SK-N-SH treated with all-trans-retinoic acid at 6 μM for 48 hours (cell line): ENCODE results near the gene TIMP2.

Experiments used
- ATAC-seq: fragments of 200-7000 bp; cut with Tn5 transposase; 3 replicates; pipeline ENCODE4 v1.9.1; 2020; ENCODE audit warnings: mild to moderate bottlenecking, moderate library complexity
- BACH2 ChIP-seq: fragments of 250-450 bp; sonication (Bioruptor Pico); IDR thresholded peaks from 2 replicates; pipeline ENCODE4 v1.9.0; 2021; ENCODE audit warnings: mild to moderate bottlenecking, borderline replicate concordance
- CREB5 ChIP-seq: fragments of 250-450 bp; sonication (Bioruptor Pico); IDR thresholded peaks from 2 replicates; pipeline ENCODE4 v1.5.1; 2020; ENCODE audit warnings: low read depth, mild to moderate bottlenecking, moderate library complexity
- CSDC2 ChIP-seq: fragments of 250-450 bp; sonication (Bioruptor Pico); IDR thresholded peaks from 2 replicates; pipeline ENCODE4 v1.5.0; 2020; ENCODE audit warnings: mild to moderate bottlenecking, moderate library complexity
- CSRNP3 ChIP-seq: fragments of 250-450 bp; sonication (Bioruptor Pico); IDR thresholded peaks from 2 replicates; pipeline ENCODE4 v1.5.1; 2021; ENCODE audit warnings: mild to moderate bottlenecking, moderate library complexity
- GLIS3 ChIP-seq: fragments of 250-450 bp; sonication (Bioruptor Pico); IDR thresholded peaks from 2 replicates; pipeline ENCODE4 v1.5.0; 2020; ENCODE audit warnings: mild to moderate bottlenecking, moderate library complexity
- OSR1 ChIP-seq: fragments of 250-450 bp; sonication (Bioruptor Pico); IDR thresholded peaks from 2 replicates; pipeline ENCODE4 v1.8.0; 2022; ENCODE audit warnings: moderate library complexity, mild to moderate bottlenecking, inconsistent platforms
- PATZ1 ChIP-seq: fragments of 250-450 bp; sonication (Bioruptor Pico); IDR thresholded peaks from 2 replicates; pipeline ENCODE4 v1.8.0; 2020; ENCODE audit warnings: mild to moderate bottlenecking, moderate library complexity, borderline replicate concordance
- POU6F1 ChIP-seq: fragments of 250-450 bp; sonication (Bioruptor Pico); IDR thresholded peaks from 2 replicates; pipeline ENCODE4 v1.8.0; 2021; ENCODE audit warnings: low read depth, mild to moderate bottlenecking, moderate library complexity, borderline replicate concordance
- PPARA ChIP-seq: fragments of 250-450 bp; sonication (Bioruptor Pico); IDR thresholded peaks from 2 replicates; pipeline ENCODE4 v1.5.0; 2020; ENCODE audit warnings: mild to moderate bottlenecking, borderline replicate concordance
- RARB ChIP-seq: fragments of 250-450 bp; sonication (Bioruptor Pico); IDR thresholded peaks from 2 replicates; pipeline ENCODE4 v1.8.0; 2021; ENCODE audit warnings: mild to moderate bottlenecking, moderate library complexity
- SNAI2 ChIP-seq: fragments of 250-450 bp; sonication (Bioruptor Pico); IDR thresholded peaks from 2 replicates; pipeline ENCODE4 v1.5.0; 2020; ENCODE audit warnings: mild to moderate bottlenecking, moderate library complexity
- TCF4 ChIP-seq: fragments of 250-450 bp; sonication (Bioruptor Pico); IDR thresholded peaks from 2 replicates; pipeline ENCODE4 v1.8.0; 2021; ENCODE audit warnings: mild to moderate bottlenecking, moderate library complexity, borderline replicate concordance
- TOX ChIP-seq: fragments of 250-450 bp; sonication (Bioruptor Pico); IDR thresholded peaks from 2 replicates; pipeline ENCODE4 v1.8.0; 2021; ENCODE audit warnings: mild to moderate bottlenecking, moderate library complexity, borderline replicate concordance
- TSHZ2 ChIP-seq: fragments of 250-450 bp; sonication (Bioruptor Pico); IDR thresholded peaks from 2 replicates; pipeline ENCODE4 v1.5.0; 2020; ENCODE audit warnings: mild to moderate bottlenecking, moderate library complexity
- ZC3H10 ChIP-seq: fragments of 250-450 bp; sonication (Bioruptor Pico); IDR thresholded peaks from 2 replicates; pipeline ENCODE4 v1.5.1; 2021; ENCODE audit warnings: mild to moderate bottlenecking, moderate library complexity
- ZFP3 ChIP-seq: fragments of 250-450 bp; sonication (Bioruptor Pico); IDR thresholded peaks from 2 replicates; pipeline ENCODE4 v1.5.0; 2020; ENCODE audit warnings: mild to moderate bottlenecking, moderate library complexity
- ZFP30 ChIP-seq: fragments of 450-650 bp; formaldehyde crosslinking; IDR thresholded peaks from 2 replicates; pipeline ENCODE4 v1.5.0; 2022; ENCODE audit warnings: mild to moderate bottlenecking, moderate library complexity
- ZNF565 ChIP-seq: fragments of 450-650 bp; formaldehyde crosslinking; conservative IDR thresholded peaks from 2 replicates; pipeline ENCODE4 v1.5.0; 2020; ENCODE audit warnings: low read depth, mild to moderate bottlenecking, moderate library complexity
- ZNF70 ChIP-seq: fragments of 450-650 bp; formaldehyde crosslinking; IDR thresholded peaks from 2 replicates; pipeline ENCODE4 v1.5.0; 2020; ENCODE audit warnings: mild to moderate bottlenecking, moderate library complexity
- ZNF8 ChIP-seq: fragments of 450-650 bp; formaldehyde crosslinking; IDR thresholded peaks from 2 replicates; pipeline ENCODE4 v1.5.0; 2020; ENCODE audit warnings: mild to moderate bottlenecking, moderate library complexity

TIMP2 gene

GRCh38 chr17:78969865-78970264 lies 44.7 kb upstream of the TIMP2 start:
- ATAC-seq, result no peak
- TF ChIP-seq POU6F1 (CRISPR knock-in tag), result no peak
- TF ChIP-seq ZNF565 (CRISPR knock-in tag), result no peak
- TF ChIP-seq GLIS3, result no peak
- no peak for TF ChIP-seq PPARA
- no peak for TF ChIP-seq RARB (CRISPR knock-in tag)
- no peak for TF ChIP-seq OSR1 (CRISPR knock-in tag)
- TF ChIP-seq ZNF70, result no peak
- TF ChIP-seq TCF4, result no peak
- no peak for TF ChIP-seq ZFP30
- no peak for TF ChIP-seq ZNF8 (CRISPR knock-in tag)
- TF ChIP-seq ZFP3, result no peak
- TF ChIP-seq TSHZ2, result no peak
- TF ChIP-seq CSRNP3 (CRISPR knock-in tag), result no peak
- no peak for TF ChIP-seq TOX (CRISPR knock-in tag)
- TF ChIP-seq CSDC2 (CRISPR knock-in tag), result no peak
- TF ChIP-seq ZC3H10 (CRISPR knock-in tag), result no peak
- no peak for TF ChIP-seq PATZ1 (CRISPR knock-in tag)

GRCh38 chr17:78967782-78968362 lies 42.7 kb upstream of the TIMP2 start:
- no peak for ATAC-seq
- no peak for TF ChIP-seq TOX (CRISPR knock-in tag)
- no peak for TF ChIP-seq TCF4
- no peak for TF ChIP-seq ZNF70
- TF ChIP-seq ZC3H10 (CRISPR knock-in tag), result no peak
- TF ChIP-seq BACH2 (CRISPR knock-in tag), result no peak
- TF ChIP-seq CREB5 (CRISPR knock-in tag), result no peak
- no peak for TF ChIP-seq CSRNP3 (CRISPR knock-in tag)

- ATAC-seq, result no peak
- TF ChIP-seq PPARA, result no peak
- no peak for TF ChIP-seq SNAI2 (CRISPR knock-in tag)
- no peak for TF ChIP-seq TSHZ2
- no peak for TF ChIP-seq POU6F1 (CRISPR knock-in tag)
These were observed 41.9 kb upstream of the TIMP2 start for GRCh38 chr17:78966910-78967600.
